GM12878 (cell line): Measurements from ENCODE around the gene PRPF6. TPM values are rescaled to one million over a fixed set of nuclear protein-coding genes. Genes with fewer than 3 reads are reported as not detected.

ENCODE experiments used
- BCL11A ChIP-seq: IDR thresholded peaks from 2 replicates; pipeline ENCODE4 v1.6.1; 2011; ENCODE audit warnings: low read depth, low read length
- BCLAF1 ChIP-seq: fragments of 450-650 bp; IDR thresholded peaks from 2 replicates; pipeline ENCODE4 v1.6.1; 2017; ENCODE audit warnings: antibody characterized with exemption, mild to moderate bottlenecking, moderate library complexity
- E4F1 ChIP-seq: fragments of 450-650 bp; IDR thresholded peaks from 2 replicates; pipeline ENCODE4 v1.6.1; 2018; ENCODE audit warnings: borderline replicate concordance, mild to moderate bottlenecking; ENCODE audit not compliant: partially characterized antibody
- IKZF1 ChIP-seq: fragments of 450-650 bp; conservative IDR thresholded peaks from 2 replicates; pipeline ENCODE4 v1.6.1; 2017; ENCODE audit warnings: antibody characterized with exemption, mild to moderate bottlenecking
- JUNB ChIP-seq: IDR thresholded peaks from 2 replicates; pipeline ENCODE4 v1.6.1; 2016; ENCODE audit warnings: antibody characterized with exemption, mild to moderate bottlenecking
- SRF ChIP-seq, 2 experiments: IDR thresholded peaks; 2 replicates each; pipeline ENCODE4 v1.6.1; 2011; ENCODE audit warnings: low read depth in 2 of 2, low read length in 2 of 2, mild to moderate bottlenecking in 1 of 2, moderate library complexity in 1 of 2
- TAF1 ChIP-seq: IDR thresholded peaks from 2 replicates; pipeline ENCODE4 v1.6.1; 2011; ENCODE audit warnings: mild to moderate bottlenecking, low read depth, low read length, borderline replicate concordance
- TCF3 ChIP-seq: IDR thresholded peaks from 2 replicates; pipeline ENCODE4 v1.6.1; 2012; ENCODE audit warnings: low read depth, mild to moderate bottlenecking, low read length, borderline replicate concordance; ENCODE audit not compliant: insufficient read depth
- USF1 ChIP-seq: IDR thresholded peaks from 2 replicates; pipeline ENCODE4 v1.6.1; 2011; ENCODE audit warnings: borderline replicate concordance, low read depth, mild to moderate bottlenecking, moderate library complexity, mixed read lengths, low read length; ENCODE audit not compliant: insufficient read depth; ENCODE audit errors: extremely low read length
- WRNIP1 ChIP-seq: IDR thresholded peaks from 2 replicates; pipeline ENCODE4 v1.6.1; 2011; ENCODE audit warnings: low read depth, low read length, improper control_type of control experiment, borderline replicate concordance
- YY1 ChIP-seq: IDR thresholded peaks from 2 replicates; pipeline ENCODE4 v1.6.1; 2011; ENCODE audit warnings: low read depth, mild to moderate bottlenecking, low read length
- polyA plus RNA-seq, 11 experiments: library from polyadenylated mRNA; depleted of rRNA in 4 of 11; unstranded in 6 of 11; stranded (reverse) in 5 of 11; fragments of >200 nt; fragmentation: Nextera tagmentation in 4 of 11; fragmentation: Illumina TruSeq in 1 of 11; extraction: Ambion mirVana in 4 of 11; extraction: Trizol in 1 of 11; gene quantifications; 1 replicate in 1 of 11; 2 replicates in 10 of 11; pipeline versions ENCODE4 v1.2.1 to v1.2.3, GENCODE V29; 2011 to 2016; ENCODE audit warnings: inconsistent platforms in 2 of 11, missing spikeins in 2 of 11, low read depth in 1 of 11
- total RNA-seq, 4 experiments: library from RNA; depleted of rRNA in 3 of 4; stranded (reverse); fragments of >200 nt in 3 of 4; fragmentation: Illumina TruSeq in 1 of 4; extraction: Trizol in 1 of 4; gene quantifications; 2 replicates each; pipeline versions ENCODE4 v1.2.1 to v1.2.3, GENCODE V29; 2013 to 2021

The PRPF6 gene
- total and polyA plus RNA-seq, 10 of the 15 experiments (the other 5 are each of a cell fraction or from before 2014, with no cell fraction given), result 5.0 to 102 (median 71.3) TPM

GRCh38 chr20:64062596-64063388 is 81.9 kb downstream of the PRPF6 start, which contains the start of gene TCEA2 (continued):
- TF ChIP-seq IKZF1 (peak; percentile 100), SRF (IDR thresholded peaks at IDR 0.05; ENCODE audit: low read depth in 2 of 2, low read length in 2 of 2) (peak in 1 of 2 experiments; percentile 19; a peak in 1 of 4 replicates), BCLAF1 (no peak), USF1 (peak; percentile 33), TCF3 (0 out of 2 replicates have a peak, but pooled peaks have one; percentile 15), TAF1 (0 out of 2 replicates have a peak, but pooled peaks have one; percentile 5), E4F1 (no peak), YY1 (peak; percentile 89), JUNB (no peak), WRNIP1 (no peak), BCL11A (no peak)
